Astrocyte (in vitro differentiated cells and primary cell): ENCODE measurements around the gene GALNT2. TPM values are rescaled to one million over a fixed set of nuclear protein-coding genes. Genes with fewer than 3 reads are reported as not detected.

Experiments
- DNase-seq: peaks from one replicate; pipeline ENCODE4 v3.0.0-alpha.2; 2010; ENCODE audit warnings: low read depth
- FAIRE-seq: peaks from 2 replicates; lab custom pipeline; 2011; peaks lifted over from hg19 to GRCh38; lab: Jason Lieb, UNC
- H2AFZ ChIP-seq: 2 replicates; pipeline ENCODE4 v1.6.0; 2012; ENCODE audit warnings: low read depth, low read length, inconsistent platforms
- H3K27ac ChIP-seq: 2 replicates; pipeline ENCODE4 v1.5.1; 2011; ENCODE audit warnings: low read depth, low read length, inconsistent platforms
- H3K27me3 ChIP-seq: 2 replicates; pipeline ENCODE4 v1.6.0; 2011; ENCODE audit warnings: low read length, inconsistent platforms; ENCODE audit not compliant: insufficient read depth
- H3K36me3 ChIP-seq: 2 replicates; pipeline ENCODE4 v1.5.1; 2011; ENCODE audit warnings: low read length, inconsistent platforms; ENCODE audit not compliant: insufficient read depth
- H3K4me1 ChIP-seq: 2 replicates; pipeline ENCODE4 v1.5.1; 2011; ENCODE audit warnings: low read length, inconsistent platforms; ENCODE audit not compliant: insufficient read depth
- H3K4me2 ChIP-seq: 2 replicates; pipeline ENCODE4 v1.6.0; 2012; ENCODE audit warnings: low read length, inconsistent platforms
- H3K4me3 ChIP-seq: 2 replicates; pipeline ENCODE4 v1.5.1; 2011; ENCODE audit warnings: low read depth, mild to moderate bottlenecking, low read length, inconsistent platforms; ENCODE audit not compliant: insufficient read depth
- H3K79me2 ChIP-seq: 2 replicates; pipeline ENCODE4 v1.6.0; 2012; ENCODE audit warnings: mild to moderate bottlenecking, low read length, inconsistent platforms; ENCODE audit not compliant: insufficient read depth
- H3K9ac ChIP-seq: 2 replicates; pipeline ENCODE4 v1.6.0; 2012; ENCODE audit warnings: mild to moderate bottlenecking, low read length, inconsistent platforms
- H3K9me3 ChIP-seq: 2 replicates; pipeline ENCODE4 v1.5.1; 2012; ENCODE audit warnings: low read depth, mild to moderate bottlenecking, low read length, inconsistent platforms; ENCODE audit not compliant: insufficient read depth
- H4K20me1 ChIP-seq: 2 replicates; pipeline ENCODE4 v1.6.0; 2012; ENCODE audit warnings: low read length, inconsistent platforms; ENCODE audit not compliant: insufficient read depth
- H3K27ac Mint-ChIP-seq: one replicate; pipeline ENCODE4 v1.8.0; 2021; ENCODE audit warnings: mild to moderate bottlenecking, mixed read lengths; ENCODE audit not compliant: unreplicated experiment
- H3K27me3 Mint-ChIP-seq: one replicate; pipeline ENCODE4 v1.8.0; 2021; ENCODE audit warnings: low read depth, mixed read lengths; ENCODE audit not compliant: unreplicated experiment
- H3K36me3 Mint-ChIP-seq: one replicate; pipeline ENCODE4 v1.8.0; 2021; ENCODE audit warnings: low read depth, mixed read lengths; ENCODE audit not compliant: unreplicated experiment
- H3K4me1 Mint-ChIP-seq: one replicate; pipeline ENCODE4 v1.8.0; 2021; ENCODE audit warnings: low read depth, mixed read lengths; ENCODE audit not compliant: unreplicated experiment
- H3K4me3 Mint-ChIP-seq: one replicate; pipeline ENCODE4 v1.8.0; 2021; ENCODE audit warnings: mild to moderate bottlenecking, moderate library complexity, mixed read lengths; ENCODE audit not compliant: unreplicated experiment
- H3K9me3 Mint-ChIP-seq: one replicate; pipeline ENCODE4 v1.8.0; 2021; ENCODE audit warnings: mild to moderate bottlenecking, mixed read lengths; ENCODE audit not compliant: unreplicated experiment
- CTCF ChIP-seq: IDR thresholded peaks from 2 replicates; pipeline ENCODE4 v1.5.1; 2011; ENCODE audit warnings: low read depth, mild to moderate bottlenecking, inconsistent platforms, low read length, moderate library complexity; ENCODE audit not compliant: insufficient read depth
- EZH2 ChIP-seq: IDR thresholded peaks from 2 replicates; pipeline ENCODE4 v1.6.1; 2012; ENCODE audit warnings: mild to moderate bottlenecking, low read length, inconsistent platforms; ENCODE audit not compliant: insufficient read depth
- total RNA-seq: library from RNA; stranded (reverse); gene quantifications from 2 replicates; pipeline ENCODE4 v1.2.1, GENCODE V29; 2021

Gene GALNT2
- total RNA-seq, 1 donor from 2014 or later = 507 TPM

- H3K36me3 ChIP-seq = no peaks in the 10 kb centered on the region
- no peaks in the 10 kb centered on the region for H3K9me3 ChIP-seq
- H3K4me2 ChIP-seq = no peak overlapping the region
- H2AFZ ChIP-seq = no peak overlapping the region
- H3K27me3 Mint-ChIP-seq = no peaks in the 10 kb centered on the region
- H3K27ac Mint-ChIP-seq = peak overlapping the region; percentile 77
- H3K27me3 ChIP-seq = no peaks in the 10 kb centered on the region
- H3K9me3 Mint-ChIP-seq = no peaks in the 10 kb centered on the region
- H3K27ac ChIP-seq = no peak overlapping the region
- no peak overlapping the region for H3K4me3 ChIP-seq
- no peak for FAIRE-seq
- peaks cover 27% of the 10 kb centered on the region for H3K4me1 ChIP-seq
- TF ChIP-seq CTCF = no peak
- no peak for TF ChIP-seq EZH2
- peaks cover 94% of the 10 kb centered on the region for H3K79me2 ChIP-seq
- H3K4me3 Mint-ChIP-seq = peak overlapping the region; percentile 68
- no peak overlapping the region for H3K9ac ChIP-seq
- H3K36me3 Mint-ChIP-seq = peaks cover 13% of the 10 kb centered on the region
- peaks cover 87% of the 10 kb centered on the region for H3K4me1 Mint-ChIP-seq
- peaks cover 96% of the 10 kb centered on the region for H4K20me1 ChIP-seq
- peak; percentile 51 for DNase-seq
Observed at GRCh38 chr1:230142608-230143210, 75.7 kb downstream of the GALNT2 start.

- peaks cover 88% of the 10 kb centered on the region for H3K4me1 Mint-ChIP-seq
- peaks cover 27% of the 10 kb centered on the region for H3K4me1 ChIP-seq
- peak overlapping the region; percentile 12 for H3K27ac Mint-ChIP-seq
Observed at GRCh38 chr1:230143534-230143933, 76.5 kb downstream of the GALNT2 start.

More at GRCh38 chr1:230143534-230143933, 76.5 kb downstream of the GALNT2 start:
- no peaks in the 10 kb centered on the region for H3K27me3 ChIP-seq
- H3K9me3 Mint-ChIP-seq = no peaks in the 10 kb centered on the region
- H2AFZ ChIP-seq = no peak overlapping the region
- H3K36me3 Mint-ChIP-seq = peaks cover 10% of the 10 kb centered on the region
- H4K20me1 ChIP-seq = peaks cover 99% of the 10 kb centered on the region
- H3K36me3 ChIP-seq = no peaks in the 10 kb centered on the region
- no peak for TF ChIP-seq CTCF
- TF ChIP-seq EZH2 = no peak
- H3K4me3 ChIP-seq = no peak overlapping the region
- no peak overlapping the region for H3K4me3 Mint-ChIP-seq
- FAIRE-seq (no peak), DNase-seq (no peak)
- no peak overlapping the region for H3K9ac ChIP-seq
- H3K27ac ChIP-seq = no peak overlapping the region
- H3K27me3 Mint-ChIP-seq = no peaks in the 10 kb centered on the region
- H3K79me2 ChIP-seq = peaks cover 94% of the 10 kb centered on the region
- no peak overlapping the region for H3K4me2 ChIP-seq
- no peaks in the 10 kb centered on the region for H3K9me3 ChIP-seq
